DOHH2 (cell line): Measurements from ENCODE around the gene NPR3.

Source experiments
- EZH2phosphoT487 ChIP-seq: fragments of 200-600 bp; sonication (generic); IDR thresholded peaks from 2 replicates; pipeline ENCODE4 v1.6.1; 2017; ENCODE audit warnings: borderline replicate concordance, mild to moderate bottlenecking, antibody characterized with exemption, low read length, moderate library complexity, mixed read lengths
- TF ChIP-seq, protein P1 (sequence below): fragments of 200-600 bp; sonication (generic); IDR thresholded peaks from one replicate; pipeline ENCODE4 v1.5.1; 2014; ENCODE audit warnings: antibody characterized with exemption, mild to moderate bottlenecking, low read depth, low read length; ENCODE audit not compliant: poor library complexity, severe bottlenecking

DNA sequence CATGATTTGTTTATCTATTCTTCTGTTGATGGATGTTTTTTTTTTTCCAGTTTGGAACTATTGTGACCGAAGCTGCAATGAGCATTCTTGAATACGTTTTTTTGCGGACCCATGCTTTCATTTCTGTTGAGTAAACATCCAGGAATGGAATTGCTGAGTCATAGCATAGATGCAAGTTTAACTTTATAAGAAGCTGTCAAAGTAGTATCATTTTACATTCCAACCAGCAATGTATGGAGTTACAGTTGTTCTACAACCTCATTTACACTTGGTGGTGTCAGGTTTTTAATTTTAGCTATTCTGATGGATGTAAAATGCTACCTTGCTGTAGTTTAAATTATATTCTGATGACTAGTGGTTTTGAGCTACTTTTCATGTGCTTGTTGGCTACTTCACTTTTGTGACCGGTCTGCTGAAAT lies 49.0 kb downstream of the NPR3 start:
- TF ChIP-seq, protein P1, sequence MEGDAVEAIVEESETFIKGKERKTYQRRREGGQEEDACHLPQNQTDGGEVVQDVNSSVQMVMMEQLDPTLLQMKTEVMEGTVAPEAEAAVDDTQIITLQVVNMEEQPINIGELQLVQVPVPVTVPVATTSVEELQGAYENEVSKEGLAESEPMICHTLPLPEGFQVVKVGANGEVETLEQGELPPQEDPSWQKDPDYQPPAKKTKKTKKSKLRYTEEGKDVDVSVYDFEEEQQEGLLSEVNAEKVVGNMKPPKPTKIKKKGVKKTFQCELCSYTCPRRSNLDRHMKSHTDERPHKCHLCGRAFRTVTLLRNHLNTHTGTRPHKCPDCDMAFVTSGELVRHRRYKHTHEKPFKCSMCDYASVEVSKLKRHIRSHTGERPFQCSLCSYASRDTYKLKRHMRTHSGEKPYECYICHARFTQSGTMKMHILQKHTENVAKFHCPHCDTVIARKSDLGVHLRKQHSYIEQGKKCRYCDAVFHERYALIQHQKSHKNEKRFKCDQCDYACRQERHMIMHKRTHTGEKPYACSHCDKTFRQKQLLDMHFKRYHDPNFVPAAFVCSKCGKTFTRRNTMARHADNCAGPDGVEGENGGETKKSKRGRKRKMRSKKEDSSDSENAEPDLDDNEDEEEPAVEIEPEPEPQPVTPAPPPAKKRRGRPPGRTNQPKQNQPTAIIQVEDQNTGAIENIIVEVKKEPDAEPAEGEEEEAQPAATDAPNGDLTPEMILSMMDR, result no peak
- TF ChIP-seq EZH2phosphoT487, result no peak
